WTC11 (cell line): ENCODE results near the gene NECAB2. TPM values are rescaled to one million over a fixed set of nuclear protein-coding genes. Genes with fewer than 3 reads are reported as not detected.

Source experiments
- ATAC-seq: fragments of 200-7000 bp; cut with Tn5 transposase; 2 replicates; pipeline ENCODE4 v1.10.0; 2021; ENCODE audit warnings: mild to moderate bottlenecking, moderate library complexity
- CTCF ChIA-PET: fragments of 300-600 bp; sonication (Branson Sonifier 250); formaldehyde crosslinking; loops from one replicate; lab custom pipeline; 2021; ENCODE audit warnings: antibody characterized with exemption; lab: Charles Lee
- POLR2A ChIA-PET: fragments of 350-600 bp; sonication (Branson Sonifier 250); formaldehyde crosslinking; loops from one replicate; lab custom pipeline; 2021; ENCODE audit warnings: antibody characterized with exemption; lab: Charles Lee
- DNase-seq: peaks from one replicate; pipeline ENCODE4 v3.0.0; 2021; ENCODE audit warnings: low spot score
- H3K27ac Mint-ChIP-seq: 2 replicates; pipeline ENCODE4 v1.8.0; 2021; ENCODE audit warnings: mixed read lengths
- H3K27me3 Mint-ChIP-seq: 2 replicates; pipeline ENCODE4 v1.8.0; 2021; ENCODE audit warnings: low read depth, mild to moderate bottlenecking, moderate library complexity, mixed read lengths
- H3K36me3 Mint-ChIP-seq: 2 replicates; pipeline ENCODE4 v1.8.0; 2021; ENCODE audit warnings: mixed read lengths
- H3K4me1 Mint-ChIP-seq: 2 replicates; pipeline ENCODE4 v1.8.0; 2022; ENCODE audit warnings: mixed read lengths
- H3K4me3 Mint-ChIP-seq: 2 replicates; pipeline ENCODE4 v1.8.0; 2021; ENCODE audit warnings: mild to moderate bottlenecking, moderate library complexity, mixed read lengths
- H3K9me3 Mint-ChIP-seq: 2 replicates; pipeline ENCODE4 v1.8.0; 2021; ENCODE audit warnings: mixed read lengths
- CREM ChIP-seq: sonication (generic); formaldehyde crosslinking; IDR thresholded peaks from 2 replicates; pipeline ENCODE4 v1.8.1; 2022; ENCODE audit warnings: mild to moderate bottlenecking, missing genetic modification reagents, moderate library complexity
- CTCF ChIP-seq: fragments of 200-600 bp; IDR thresholded peaks from 2 replicates; pipeline ENCODE4 v1.8.0; 2022; ENCODE audit warnings: antibody characterized with exemption
- ESRRA ChIP-seq: sonication (generic); formaldehyde crosslinking; IDR thresholded peaks from 2 replicates; pipeline ENCODE4 v1.8.1; 2022; ENCODE audit warnings: mild to moderate bottlenecking, missing genetic modification reagents, borderline replicate concordance
- FOXJ3 ChIP-seq: sonication (generic); formaldehyde crosslinking; IDR thresholded peaks from 2 replicates; pipeline ENCODE4 v1.9.0; 2021; ENCODE audit warnings: missing genetic modification reagents, mild to moderate bottlenecking, borderline replicate concordance
- GRHL2 ChIP-seq: fragments of 250-450 bp; sonication (Bioruptor Pico); IDR thresholded peaks from 2 replicates; pipeline ENCODE4 v1.8.0; 2022; ENCODE audit warnings: mild to moderate bottlenecking, moderate library complexity; ENCODE audit not compliant: insufficient replicate concordance, severe bottlenecking
- IRF1 ChIP-seq: sonication (generic); formaldehyde crosslinking; IDR thresholded peaks from 2 replicates; pipeline ENCODE4 v1.8.0; 2023; ENCODE audit warnings: missing genetic modification reagents
- JAZF1 ChIP-seq: fragments of 250-450 bp; sonication (Bioruptor Pico); IDR thresholded peaks from 2 replicates; pipeline ENCODE4 v1.9.0; 2021; ENCODE audit warnings: moderate library complexity, mild to moderate bottlenecking, inconsistent platforms
- NFYB ChIP-seq: sonication (generic); formaldehyde crosslinking; conservative IDR thresholded peaks from 2 replicates; pipeline ENCODE4 v1.8.0; 2022; ENCODE audit warnings: low read depth, missing genetic modification reagents
- NR2C2 ChIP-seq: sonication (generic); formaldehyde crosslinking; IDR thresholded peaks from 2 replicates; pipeline ENCODE4 v1.8.0; 2022; ENCODE audit warnings: mild to moderate bottlenecking, missing genetic modification reagents
- OVOL2 ChIP-seq: fragments of 250-450 bp; sonication (Bioruptor Pico); IDR thresholded peaks from 2 replicates; pipeline ENCODE4 v1.9.0; 2021; ENCODE audit warnings: mild to moderate bottlenecking, borderline replicate concordance
- PREB ChIP-seq: sonication (generic); formaldehyde crosslinking; IDR thresholded peaks from 2 replicates; pipeline ENCODE4 v1.8.1; 2022; ENCODE audit warnings: mild to moderate bottlenecking, missing genetic modification reagents, moderate library complexity, borderline replicate concordance
- SMAD3 ChIP-seq: sonication (generic); formaldehyde crosslinking; IDR thresholded peaks from 2 replicates; pipeline ENCODE4 v1.8.0; 2022; ENCODE audit warnings: missing genetic modification reagents, mild to moderate bottlenecking, borderline replicate concordance
- SP1 ChIP-seq: sonication (generic); formaldehyde crosslinking; conservative IDR thresholded peaks from 2 replicates; pipeline ENCODE4 v1.8.1; 2022; ENCODE audit warnings: missing genetic modification reagents
- TEAD4 ChIP-seq: sonication (generic); formaldehyde crosslinking; IDR thresholded peaks from 2 replicates; pipeline ENCODE4 v1.8.0; 2022; ENCODE audit warnings: mild to moderate bottlenecking, missing genetic modification reagents
- USF2 ChIP-seq: sonication (generic); formaldehyde crosslinking; IDR thresholded peaks from 2 replicates; pipeline ENCODE4 v1.8.1; 2023; ENCODE audit warnings: mild to moderate bottlenecking, missing genetic modification reagents, moderate library complexity
- ZBTB21 ChIP-seq: sonication (generic); formaldehyde crosslinking; IDR thresholded peaks from 2 replicates; pipeline ENCODE4 v1.8.1; 2023; ENCODE audit warnings: mild to moderate bottlenecking, missing genetic modification reagents, borderline replicate concordance
- ZNF317 ChIP-seq: sonication (generic); formaldehyde crosslinking; IDR thresholded peaks from 2 replicates; pipeline ENCODE4 v1.8.1; 2023; ENCODE audit warnings: low read depth, mild to moderate bottlenecking, moderate library complexity, missing genetic modification reagents, borderline replicate concordance
- total RNA-seq: library from RNA; stranded (reverse); gene quantifications from 3 replicates; pipeline ENCODE4 v1.2.3, GENCODE V29; 2021

NECAB2 gene
- total RNA-seq, 1 experiment from 2014 or later, result 2.9 TPM

- POLR2A ChIA-PET, result no interaction called here
Observed at GRCh38 chr16:84043486-84044117, 75.6 kb downstream of the NECAB2 start.

GRCh38 chr16:84044118-84044488, 76.1 kb downstream of the NECAB2 start:
- H3K27me3 Mint-ChIP-seq, result no peaks in the 10 kb centered on the region
- H3K27ac Mint-ChIP-seq, result no peak overlapping the region

More at GRCh38 chr16:84043486-84044117, 75.6 kb downstream of the NECAB2 start:
- H3K4me1 Mint-ChIP-seq, result peaks cover 17% of the 10 kb centered on the region
- no peak for DNase-seq
- TF ChIP-seq FOXJ3 (CRISPR knock-in tag) (no peak), JAZF1 (no peak), SP1 (CRISPR knock-in tag) (no peak), ZBTB21 (CRISPR knock-in tag) (no peak), USF2 (CRISPR knock-in tag) (no peak), OVOL2 (no peak), NR2C2 (CRISPR knock-in tag) (no peak), PREB (CRISPR knock-in tag) (no peak), SMAD3 (CRISPR knock-in tag) (no peak)
- no peaks in the 10 kb centered on the region for H3K9me3 Mint-ChIP-seq
- ATAC-seq, result no peak; the same call in 1 of the 2 replicates
- H3K4me3 Mint-ChIP-seq, result no peak overlapping the region
- CTCF ChIA-PET, result interaction anchor here (0.8 to 10.2 kb wide), 16 partner anchors 11 to 143 kb away, joined by 3 to 131 read pairs (median 7); partner anchors contain the start of genes MBTPS1, OSGIN1 and TAF1C
- no peaks in the 10 kb centered on the region for H3K27me3 Mint-ChIP-seq
- H3K36me3 Mint-ChIP-seq, result no peaks in the 10 kb centered on the region
- no peak overlapping the region for H3K27ac Mint-ChIP-seq

GRCh38 chr16:84045001-84045817, 77.2 kb downstream of the NECAB2 start:
- Mint-ChIP-seq H3K4me3 (no peak overlapping the region), H3K27ac (no peak overlapping the region), H3K36me3 (no peaks in the 10 kb centered on the region), H3K9me3 (no peaks in the 10 kb centered on the region), H3K27me3 (no peaks in the 10 kb centered on the region), H3K4me1 (peaks cover 17% of the 10 kb centered on the region)
- ChIA-PET CTCF (interaction anchor here (0.9 to 10.2 kb wide), 7 partner anchors 16 to 91 kb away, joined by 3 to 131 read pairs (median 27); partner anchors contain the start of gene OSGIN1), POLR2A (no interaction called here)
- DNase-seq (no peak), ATAC-seq (no peak)
- TF ChIP-seq CREM (CRISPR knock-in tag) (no peak), IRF1 (CRISPR knock-in tag) (no peak)

More at GRCh38 chr16:84044118-84044488, 76.1 kb downstream of the NECAB2 start:
- ChIA-PET CTCF (interaction anchor here (0.6 to 10.2 kb wide), 14 partner anchors 10 to 101 kb away, joined by 3 to 131 read pairs (median 8); partner anchors contain the start of genes DNAAF1, HSDL1 and OSGIN1), POLR2A (no interaction called here)
- no peak for TF ChIP-seq ZNF317 (CRISPR knock-in tag)
- TF ChIP-seq SMAD3 (CRISPR knock-in tag), result no peak
- peak; percentile 20; the same call in 1 of the 2 replicates for TF ChIP-seq CTCF
- TF ChIP-seq GRHL2 (CRISPR knock-in tag), result no peak
- TF ChIP-seq ESRRA (CRISPR knock-in tag), result no peak
- no peak for TF ChIP-seq NFYB (CRISPR knock-in tag)
- TF ChIP-seq TEAD4, result no peak
- no peaks in the 10 kb centered on the region for H3K9me3 Mint-ChIP-seq
- DNase-seq, result peak; percentile 54
- H3K36me3 Mint-ChIP-seq, result no peaks in the 10 kb centered on the region
- H3K4me3 Mint-ChIP-seq, result no peak overlapping the region
- ATAC-seq, result peak; percentile 60
- H3K4me1 Mint-ChIP-seq, result peaks cover 17% of the 10 kb centered on the region
